ENCODE measurements around the gene PLPPR2. TPM values are rescaled to one million over a fixed set of nuclear protein-coding genes. Genes with fewer than 3 reads are reported as not detected.
A peak's percentile ranks its signal among the peaks of the same experiment; 100 is the strongest.

The PLPPR2 gene
- total and polyA plus RNA-seq, 3 experiments from 2014 or later: 1.2 to 2.2 (median 2.1) TPM

DNA sequence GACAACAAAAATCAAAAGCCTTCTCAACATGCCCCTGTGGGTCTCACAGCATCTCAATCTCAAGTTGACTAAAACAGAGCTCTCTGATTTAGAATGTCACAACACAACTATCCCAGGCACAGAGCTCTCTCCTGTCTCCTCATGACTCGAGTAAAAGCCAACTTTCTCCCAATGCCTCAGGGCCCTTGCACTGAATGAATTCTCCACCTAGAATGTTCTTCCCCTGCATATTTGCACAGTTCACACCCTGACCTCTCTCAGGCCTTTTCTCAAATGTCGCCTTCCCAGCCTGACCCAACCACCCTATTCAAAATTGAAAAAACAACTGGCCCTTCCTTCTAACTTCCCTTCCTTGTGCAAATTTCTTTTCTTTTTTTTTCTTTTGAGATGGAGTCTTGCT, 15.5 kb downstream of the PLPPR2 start:
- H3K27me3 Mint-ChIP-seq: no peaks in the 10 kb centered on the region
- Histone ChIP-seq H3K9me3 (ENCODE audit: low read length) (no peaks in the 10 kb centered on the region), H3K27me3 (ENCODE audit: insufficient read depth, low read length, poor library complexity, severe bottlenecking) (no peaks in the 10 kb centered on the region), H3K36me3 (ENCODE audit: insufficient read depth, low read length) (no peaks in the 10 kb centered on the region), H3K27ac (ENCODE audit: low read depth, low read length) (no peak overlapping the region), H3K4me1 (ENCODE audit: insufficient read depth, low read length) (peaks cover 16% of the 10 kb centered on the region), H3K4me3 (ENCODE audit: low read length) (no peak overlapping the region)
- peak overlapping the region in 2 of 8 donors; percentile 20 to 43 for H3K27ac Mint-ChIP-seq
- CTCF ChIA-PET: no interaction called here
- no peak overlapping the region for H3K4me3 Mint-ChIP-seq
- peaks cover 0 to 4% (median 2%) of the 10 kb centered on the region in 3 donors for H3K4me1 Mint-ChIP-seq
- H3K36me3 Mint-ChIP-seq: peaks cover 4 to 34% (median 7%) of the 10 kb centered on the region in 3 donors
- DNase-seq: no peak
- no peaks in the 10 kb centered on the region for H3K9me3 Mint-ChIP-seq
- POLR2A ChIA-PET: no interaction called here

DNA sequence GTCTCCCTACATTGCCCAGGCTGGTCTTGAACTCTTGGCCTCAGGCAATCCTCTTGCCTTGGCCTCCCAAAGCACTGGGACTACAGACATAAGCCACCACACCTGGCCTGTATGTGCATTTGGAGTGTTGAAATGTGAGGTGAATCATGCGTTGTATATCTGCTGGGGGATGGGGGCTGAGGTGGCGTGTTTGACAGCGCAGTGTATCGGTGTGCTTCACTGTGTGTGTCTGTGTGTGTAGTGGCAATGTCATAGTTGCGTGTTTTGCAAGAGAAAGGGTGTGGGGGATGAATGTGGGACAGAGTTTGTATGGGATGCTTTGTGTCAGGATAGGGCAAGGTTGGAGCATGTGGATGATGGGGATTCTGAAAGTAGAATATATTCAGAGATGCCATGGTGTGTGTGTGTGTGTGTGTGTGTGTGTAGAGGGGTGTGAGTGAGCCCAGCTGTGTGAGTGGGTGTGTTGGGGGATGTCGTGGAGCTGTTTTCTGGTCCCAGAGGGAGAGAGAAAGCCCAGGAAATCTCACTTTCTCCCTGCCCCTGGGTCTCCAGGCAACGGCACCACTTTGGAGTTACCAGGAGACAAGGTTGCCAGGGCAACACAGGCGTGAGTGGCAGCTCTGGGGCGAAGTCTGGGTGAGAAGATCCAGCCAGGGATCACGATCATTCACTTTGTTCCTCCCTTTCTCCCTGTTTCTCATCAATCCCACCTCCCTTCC, 18.1 kb downstream of the PLPPR2 start:
- no peak overlapping the region for H3K4me3 ChIP-seq (ENCODE audit: low read length)
- Mint-ChIP-seq H3K36me3 (peaks cover 8 to 27% (median 11%) of the 10 kb centered on the region in 3 donors), H3K27ac (peak overlapping the region in 2 of 8 donors; percentile 2 to 70), H3K9me3 (no peaks in the 10 kb centered on the region), H3K4me3 (peak overlapping the region; percentile 4 to 50 (median 32)), H3K4me1 (peaks cover 10 to 21% (median 11%) of the 10 kb centered on the region in 3 donors), H3K27me3 (no peaks in the 10 kb centered on the region)
- DNase-seq: no peak
- POLR2A ChIA-PET: interaction anchor here (1.1 to 2.1 kb wide), 3 partner anchors 10 to 186 kb away, joined by 3 to 24 read pairs (median 5); partner anchors contain the start of genes CCDC159, ELOF1 and TMEM205
- H3K9me3 ChIP-seq (ENCODE audit: low read length): no peaks in the 10 kb centered on the region
- H3K4me1 ChIP-seq (ENCODE audit: insufficient read depth, low read length): peaks cover 33% of the 10 kb centered on the region
- H3K36me3 ChIP-seq (ENCODE audit: insufficient read depth, low read length): no peaks in the 10 kb centered on the region
- CTCF ChIA-PET: interaction anchor here (0.8 to 3.6 kb wide), 3 partner anchors 10 to 109 kb away, joined by 3 to 22 read pairs (median 11); partner anchors contain the start of genes EPOR, ODAD3 and PRKCSH
- no peaks in the 10 kb centered on the region for H3K27me3 ChIP-seq (ENCODE audit: insufficient read depth, low read length, poor library complexity, severe bottlenecking)
- H3K27ac ChIP-seq (ENCODE audit: low read depth, low read length): no peak overlapping the region

DNA sequence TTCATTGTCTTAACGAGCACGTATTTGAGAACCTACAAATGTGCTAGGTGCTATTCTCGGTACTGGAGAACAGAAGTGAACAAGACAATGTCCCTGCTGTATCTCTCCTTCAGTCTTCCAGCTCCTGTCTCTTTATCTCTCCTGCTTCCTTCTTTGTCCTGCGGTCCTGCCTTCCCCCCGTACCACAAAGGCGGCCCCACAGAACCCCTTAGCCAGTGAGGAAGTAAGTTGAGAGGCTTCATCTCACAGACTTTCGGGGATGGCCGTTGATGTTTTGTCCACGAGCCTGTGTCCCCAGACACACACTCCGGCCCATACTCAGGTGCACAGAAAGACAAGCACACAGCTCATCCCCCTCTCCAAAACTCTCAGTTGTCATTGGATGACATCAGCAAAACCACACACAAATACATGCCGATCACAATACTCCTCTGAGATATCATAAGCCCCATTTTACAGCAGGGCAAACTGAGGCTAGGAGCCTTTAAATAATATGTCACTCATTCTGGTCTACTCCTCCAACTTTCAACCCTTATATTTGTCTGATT, 18.7 kb downstream of the PLPPR2 start:
- Histone ChIP-seq H3K36me3 (ENCODE audit: insufficient read depth, low read length) (no peaks in the 10 kb centered on the region), H3K4me1 (ENCODE audit: insufficient read depth, low read length) (peaks cover 33% of the 10 kb centered on the region), H3K4me3 (ENCODE audit: low read length) (peak overlapping the region; percentile 57), H3K9me3 (ENCODE audit: low read length) (no peaks in the 10 kb centered on the region), H3K27me3 (ENCODE audit: insufficient read depth, low read length, poor library complexity, severe bottlenecking) (no peaks in the 10 kb centered on the region), H3K27ac (ENCODE audit: low read depth, low read length) (peak overlapping the region; percentile 88)
- ChIA-PET POLR2A (interaction anchor here (1.1 to 2.1 kb wide), 9 partner anchors 9 to 412 kb away, joined by 3 to 24 read pairs (median 3); partner anchors contain the start of genes CCDC159, ECSIT, ELOF1 and EPOR), CTCF (interaction anchor here (0.7 to 3.6 kb wide), 7 partner anchors 9 to 109 kb away, joined by 3 to 22 read pairs (median 5); partner anchors contain the start of genes CCDC159, EPOR, ODAD3 and PRKCSH)
- Mint-ChIP-seq H3K27me3 (no peaks in the 10 kb centered on the region), H3K4me1 (peaks cover 13 to 21% (median 15%) of the 10 kb centered on the region in 3 donors), H3K9me3 (no peaks in the 10 kb centered on the region), H3K4me3 (no peak overlapping the region), H3K27ac (no peak overlapping the region), H3K36me3 (peaks cover 8 to 24% (median 11%) of the 10 kb centered on the region in 3 donors)
- no peak for DNase-seq

DNA sequence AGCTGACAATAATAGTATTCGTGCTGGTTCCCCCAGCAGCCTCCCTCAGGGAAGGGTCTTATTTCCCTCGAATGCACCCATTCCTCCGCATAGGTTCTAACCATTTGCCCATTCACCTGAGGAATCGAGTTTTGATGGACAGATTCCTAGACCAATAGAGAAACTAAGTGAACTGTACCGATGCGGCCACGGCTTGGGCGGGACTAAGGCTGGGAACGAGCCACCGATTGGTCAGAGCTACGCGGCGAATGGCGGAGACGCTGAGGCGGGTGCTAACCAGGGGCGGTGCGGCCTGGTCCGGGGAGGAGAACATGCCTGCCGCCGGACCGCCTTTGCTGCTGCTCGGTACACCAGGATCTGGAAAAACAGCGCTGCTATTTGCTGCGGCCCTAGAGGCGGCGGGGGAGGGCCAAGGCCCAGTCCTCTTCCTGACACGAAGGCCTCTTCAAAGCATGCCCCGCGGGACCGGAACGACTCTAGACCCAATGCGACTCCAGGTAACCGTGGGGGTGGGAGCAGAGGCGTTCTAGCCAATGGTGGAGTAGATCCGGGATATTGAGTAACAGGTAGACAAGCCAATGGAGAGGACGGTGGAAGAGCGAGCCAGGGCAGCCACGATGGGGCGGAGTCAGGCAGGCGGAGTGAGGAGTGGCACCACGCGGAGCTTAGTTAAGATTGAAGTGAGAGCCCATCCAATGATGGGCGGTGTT, 19.4 kb downstream of the PLPPR2 start, which contains the start of gene SWSAP1:
TSS of gene SWSAP1 (plus strand) at position 234 of the 710 bp plus-strand sequence. CDS start at position 249, 15 bp downstream.
- Mint-ChIP-seq H3K27ac (peak within 1 kb of the TSS in 1 of 8 donors; percentile 70), H3K36me3 (peaks cover 8 to 19% (median 11%) of the 10 kb centered on the region in 3 donors), H3K4me3 (peak within 1 kb of the TSS in 1 of 7 donors; percentile 37), H3K9me3 (no peaks in the 10 kb centered on the region), H3K27me3 (no peaks in the 10 kb centered on the region), H3K4me1 (peaks cover 13 to 21% (median 15%) of the 10 kb centered on the region in 3 donors)
- CTCF ChIA-PET: interaction anchor here (0.6 to 3.6 kb wide), 10 partner anchors 9 to 286 kb away, joined by 3 to 22 read pairs (median 4); partner anchors contain the start of genes CCDC159, EPOR, ODAD3 and PRKCSH
- Histone ChIP-seq H3K4me1 (ENCODE audit: insufficient read depth, low read length) (peaks cover 33% of the 10 kb centered on the region), H3K4me3 (ENCODE audit: low read length) (peak within 1 kb of the TSS; percentile 57), H3K36me3 (ENCODE audit: insufficient read depth, low read length) (no peaks in the 10 kb centered on the region), H3K9me3 (ENCODE audit: low read length) (no peaks in the 10 kb centered on the region), H3K27me3 (ENCODE audit: insufficient read depth, low read length, poor library complexity, severe bottlenecking) (no peaks in the 10 kb centered on the region), H3K27ac (ENCODE audit: low read depth, low read length) (peak within 1 kb of the TSS; percentile 88)
- peak; percentile 94 to 99 (median 98) for DNase-seq
- POLR2A ChIA-PET: interaction anchor here (0.7 to 2.1 kb wide), 12 partner anchors 8 to 413 kb away, joined by 3 to 24 read pairs (median 4); partner anchors contain the start of genes CCDC159, ECSIT, ELOF1 and EPOR

DNA sequence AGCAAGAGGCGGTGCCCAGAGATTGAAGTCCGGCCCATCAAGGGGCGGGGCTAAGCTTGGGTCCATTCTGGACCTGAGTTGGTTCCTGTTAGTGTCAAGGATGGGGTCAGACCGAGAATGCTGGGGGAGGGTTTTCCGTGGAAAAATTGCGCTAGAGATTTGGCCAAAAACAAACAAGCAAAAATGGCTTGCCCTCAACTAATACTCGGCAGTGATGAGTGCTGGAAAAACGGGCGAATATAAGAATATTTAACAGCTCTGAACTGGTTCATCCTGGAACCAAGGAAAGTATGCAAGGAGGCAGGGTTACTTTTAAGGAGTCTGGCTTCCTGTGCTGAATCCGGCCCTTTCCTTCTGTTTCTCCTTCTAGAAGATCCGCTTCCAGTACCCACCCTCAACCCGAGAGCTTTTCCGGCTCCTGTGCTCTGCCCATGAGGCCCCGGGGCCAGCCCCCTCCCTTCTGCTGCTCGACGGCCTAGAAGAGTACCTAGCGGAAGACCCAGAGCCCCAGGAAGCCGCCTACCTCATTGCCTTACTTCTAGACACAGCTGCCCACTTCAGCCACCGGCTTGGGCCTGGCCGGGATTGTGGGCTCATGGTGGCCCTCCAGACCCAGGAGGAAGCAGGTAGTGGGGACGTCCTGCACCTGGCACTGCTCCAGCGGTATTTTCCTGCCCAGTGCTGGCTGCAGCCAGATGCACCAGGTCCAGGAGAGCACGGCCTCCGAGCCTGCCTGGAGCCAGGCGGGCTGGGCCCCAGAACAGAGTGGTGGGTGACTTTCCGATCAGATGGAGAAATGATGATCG, 20.1 kb downstream of the PLPPR2 start:
- H3K27ac Mint-ChIP-seq: no peak overlapping the region
- no peaks in the 10 kb centered on the region for H3K9me3 ChIP-seq (ENCODE audit: low read length)
- CTCF ChIA-PET: interaction anchor here (0.6 to 3.6 kb wide), 9 partner anchors 8 to 287 kb away, joined by 3 to 22 read pairs (median 5); partner anchors contain the start of genes CCDC159, EPOR, ODAD3 and PRKCSH
- no peak overlapping the region for H3K4me3 Mint-ChIP-seq
- peaks cover 8 to 18% (median 13%) of the 10 kb centered on the region in 3 donors for H3K36me3 Mint-ChIP-seq
- peak; percentile 61 to 86 (median 72) for DNase-seq
- peak overlapping the region; percentile 57 for H3K4me3 ChIP-seq (ENCODE audit: low read length)
- peaks cover 41% of the 10 kb centered on the region for H3K4me1 ChIP-seq (ENCODE audit: insufficient read depth, low read length)
- peak overlapping the region; percentile 88 for H3K27ac ChIP-seq (ENCODE audit: low read depth, low read length)
- no peaks in the 10 kb centered on the region for H3K36me3 ChIP-seq (ENCODE audit: insufficient read depth, low read length)
- POLR2A ChIA-PET: interaction anchor here (0.7 to 2.1 kb wide), 12 partner anchors 9 to 414 kb away, joined by 3 to 24 read pairs (median 3); partner anchors contain the start of genes CCDC159, ECSIT, ELOF1 and EPOR
- no peaks in the 10 kb centered on the region for H3K27me3 ChIP-seq (ENCODE audit: insufficient read depth, low read length, poor library complexity, severe bottlenecking)
- H3K27me3 Mint-ChIP-seq: no peaks in the 10 kb centered on the region
- H3K9me3 Mint-ChIP-seq: no peaks in the 10 kb centered on the region
- H3K4me1 Mint-ChIP-seq: peaks cover 17 to 28% (median 21%) of the 10 kb centered on the region in 3 donors

DNA sequence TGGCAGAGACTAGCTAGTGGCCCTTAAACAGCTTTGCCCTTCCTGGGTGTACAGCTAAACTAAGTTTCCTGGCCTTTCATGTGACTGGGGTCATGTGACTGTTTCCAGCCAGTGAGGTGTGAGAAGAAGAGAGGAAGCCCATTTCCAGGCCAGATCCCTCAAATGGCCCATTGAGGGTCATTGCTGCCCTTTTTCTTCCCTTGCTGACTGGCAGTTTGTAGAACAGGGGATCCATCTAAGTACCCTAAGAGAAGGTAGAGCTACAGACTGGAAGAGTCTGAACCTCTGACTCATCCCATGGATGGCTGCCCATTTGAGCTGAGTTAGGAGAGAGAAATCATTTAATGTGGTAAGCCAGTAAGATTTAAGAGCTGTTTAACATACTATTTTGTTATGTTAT, 22.0 kb downstream of the PLPPR2 start:
- ChIA-PET CTCF (interaction anchor here (1.0 to 1.4 kb wide), 3 partner anchors 9 to 106 kb away, joined by 3 to 13 read pairs (median 3); no protein-coding TSS in a partner anchor), POLR2A (interaction anchor here (1.3 kb wide), 1 partner anchor 9 kb away, joined by 3 read pairs; no protein-coding TSS in a partner anchor)
- Histone ChIP-seq H3K27ac (ENCODE audit: low read depth, low read length) (no peak overlapping the region), H3K4me3 (ENCODE audit: low read length) (no peak overlapping the region), H3K4me1 (ENCODE audit: insufficient read depth, low read length) (peaks cover 56% of the 10 kb centered on the region), H3K9me3 (ENCODE audit: low read length) (no peaks in the 10 kb centered on the region), H3K36me3 (ENCODE audit: insufficient read depth, low read length) (no peaks in the 10 kb centered on the region), H3K27me3 (ENCODE audit: insufficient read depth, low read length, poor library complexity, severe bottlenecking) (no peaks in the 10 kb centered on the region)
- Mint-ChIP-seq H3K9me3 (peaks cover 0 to 3% (median 0%) of the 10 kb centered on the region in 5 donors), H3K36me3 (peaks cover 4 to 11% (median 10%) of the 10 kb centered on the region in 3 donors), H3K27me3 (peaks cover 5 to 6% of the 10 kb centered on the region in 2 donors), H3K27ac (peak overlapping the region in 5 of 8 donors; percentile 36 to 75 (median 49)), H3K4me3 (peak overlapping the region; percentile 1 to 72 (median 34)), H3K4me1 (peaks cover 29 to 43% (median 36%) of the 10 kb centered on the region in 3 donors)
- no peak for DNase-seq
